NOMO-1 (cell line): ENCODE results near the gene TEKTIP1.
A peak's percentile ranks its signal among the peaks of the same experiment; 100 is the strongest.

ENCODE experiments used
- DNase-seq, 2 experiments: peaks; one replicate each; lab custom pipeline; 2025; ENCODE audit not compliant: unreplicated experiment in 2 of 2; lab: John Stamatoyannopoulos, UW

TEKTIP1 gene

GRCh38 chr19:3535981-3536380, 3.0 kb upstream of the TEKTIP1 start:
- DNase-seq = no peak

- no peak for DNase-seq
These were observed 2.4 kb upstream of the TEKTIP1 start for GRCh38 chr19:3536429-3537100.

GRCh38 chr19:3537101-3537437, 1.9 kb upstream of the TEKTIP1 start:
- no peak for DNase-seq

- DNase-seq = peak in 1 of 2 experiments; percentile 2
These were observed 1.3 kb upstream of the TEKTIP1 start for GRCh38 chr19:3537438-3538240.

GRCh38 chr19:3538258-3538929, 580 bp upstream of the TEKTIP1 start:
- DNase-seq = no peak

GRCh38 chr19:3539756-3540118, 763 bp downstream of the TEKTIP1 start:
- no peak for DNase-seq

GRCh38 chr19:3543150-3544057, 4.4 kb downstream of the TEKTIP1 start:
- DNase-seq = no peak

GRCh38 chr19:3544058-3544376, 5.0 kb downstream of the TEKTIP1 start:
- no peak for DNase-seq

GRCh38 chr19:3544742-3545668, 6.0 kb downstream of the TEKTIP1 start:
- DNase-seq = peak; percentile 11 to 59

GRCh38 chr19:3545669-3546034, 6.7 kb downstream of the TEKTIP1 start:
- DNase-seq = no peak

- DNase-seq = no peak
These were observed 7.1 kb downstream of the TEKTIP1 start for GRCh38 chr19:3546119-3546518.

- no peak for DNase-seq
These were observed 8.3 kb downstream of the TEKTIP1 start for GRCh38 chr19:3547301-3547731.

GRCh38 chr19:3547767-3548282, 8.9 kb downstream of the TEKTIP1 start:
- DNase-seq = no peak

- peak; percentile 84 to 92 for DNase-seq
These were observed 9.6 kb downstream of the TEKTIP1 start for GRCh38 chr19:3548606-3549005.

- DNase-seq = no peak
These were observed 10.8 kb downstream of the TEKTIP1 start for GRCh38 chr19:3549816-3550215.

GRCh38 chr19:3550947-3551791, 12.2 kb downstream of the TEKTIP1 start:
- no peak for DNase-seq

GRCh38 chr19:3551792-3552095, 12.8 kb downstream of the TEKTIP1 start:
- no peak for DNase-seq

GRCh38 chr19:3554254-3555083, 15.5 kb downstream of the TEKTIP1 start:
- DNase-seq = peak in 1 of 2 experiments; percentile 29
